Spleen (tissue), 11 donors: ENCODE results near the gene FNDC1. TPM values are rescaled to one million over a fixed set of nuclear protein-coding genes. Genes with fewer than 3 reads are reported as not detected.

Experiments
- DNase-seq: peaks from one replicate; pipeline ENCODE4 v3.0.0-alpha.2; 2020
- H3K27ac ChIP-seq, 8 donors: fragments of 200-600 bp; sonication (generic) in 7 of 8; 1 replicate in 4 of 8; 2 replicates in 4 of 8; pipeline versions ENCODE4 v1.5.0 to v1.8.0; 2016 to 2021; ENCODE audit warnings: inconsistent platforms in 4 of 8, mild to moderate bottlenecking in 4 of 8, moderate library complexity in 1 of 8
- H3K27me3 ChIP-seq, 7 donors: fragments of 200-600 bp; sonication (generic) in 6 of 7; replicated peaks in 1 of 7; 1 replicate in 4 of 7; 2 replicates in 3 of 7; pipeline versions ENCODE4 v1.5.0 to v1.8.0; 2016 to 2021; ENCODE audit warnings: inconsistent platforms in 3 of 7, mild to moderate bottlenecking in 1 of 7
- H3K36me3 ChIP-seq, 6 donors: fragments of 200-600 bp; sonication (generic) in 5 of 6; 1 replicate in 4 of 6; 2 replicates in 2 of 6; pipeline versions ENCODE4 v1.5.0 to v1.8.0; 2016 to 2021; ENCODE audit warnings: inconsistent platforms in 2 of 6
- H3K4me1 ChIP-seq, 6 donors: fragments of 200-600 bp; sonication (generic) in 5 of 6; 1 replicate in 3 of 6; 2 replicates in 3 of 6; pipeline versions ENCODE4 v1.5.0 to v1.8.0; 2016 to 2021; ENCODE audit warnings: inconsistent platforms in 3 of 6
- H3K4me3 ChIP-seq, 8 donors: fragments of 200-600 bp; sonication (generic) in 7 of 8; 1 replicate in 4 of 8; 2 replicates in 4 of 8; pipeline versions ENCODE4 v1.5.0 to v1.8.0; 2016 to 2021; ENCODE audit warnings: inconsistent platforms in 4 of 8, mild to moderate bottlenecking in 4 of 8, moderate library complexity in 2 of 8
- H3K9me3 ChIP-seq, 8 donors: fragments of 200-600 bp; sonication (generic) in 7 of 8; 1 replicate in 4 of 8; 2 replicates in 4 of 8; pipeline versions ENCODE4 v1.5.0 to v1.8.0; 2016 to 2021; ENCODE audit warnings: inconsistent platforms in 4 of 8
- CTCF ChIP-seq, 11 experiments: fragments of 200-600 bp in 7 of 11; fragments of 450-650 bp in 4 of 11; sonication (generic) in 4 of 11; IDR thresholded peaks in 8 of 11; conservative IDR thresholded peaks in 3 of 11; 1 replicate in 7 of 11; 2 replicates in 4 of 11; pipeline versions ENCODE4 v1.4.0 to v1.8.0; 2016 to 2021; ENCODE audit warnings: antibody characterized with exemption in 11 of 11, inconsistent platforms in 4 of 11, mild to moderate bottlenecking in 1 of 11
- POLR2A ChIP-seq, 3 donors: fragments of 450-650 bp; IDR thresholded peaks; one replicate each; pipeline ENCODE4 v1.5.1; 2017; ENCODE audit warnings: antibody characterized with exemption in 3 of 3, mild to moderate bottlenecking in 1 of 3
- POLR2AphosphoS5 ChIP-seq, 3 donors: sonication (generic); formaldehyde crosslinking; IDR thresholded peaks; one replicate each; pipeline ENCODE4 v1.5.1; 2017; ENCODE audit warnings: antibody characterized with exemption in 3 of 3
- WGBS, 5 donors: extraction: QIAGEN DNeasy Blood & Tissue Kit in 3 of 5; methylation state at CpG; one replicate each; pipeline versions ENCODE4 v1.1.5 to v1.1.7; 2013 to 2018; 5-methylcytosine and 5-hydroxymethylcytosine counted together
- intact Hi-C: fragments of 100-400 bp; cut with DNase I; formaldehyde crosslinking; loops from one replicate; pipeline ENCODE4 v1.15.0; 2023; ENCODE audit warnings: low total_unique reads
- polyA plus RNA-seq, 3 donors: library from polyadenylated mRNA; stranded (reverse); fragments of 200-250 nt; gene quantifications; one replicate each; pipeline ENCODE4 v1.2.1, GENCODE V29; 2013
- total RNA-seq, 7 donors: library from RNA; depleted of rRNA in 3 of 7; stranded (reverse); fragments of >200 nt in 3 of 7; fragmentation: NEBNext Ultra II Directional in 4 of 7; extraction: Animal tissue kit (Norgen Biotek cat#: 25700) in 4 of 7; gene quantifications; one replicate each; pipeline versions ENCODE4 v1.1.0 to v1.2.1, GENCODE V29; 2016 to 2021
- donor health status: healthy with polysubstance abuse.
- donor health status: DM: no; HTN: no; CAD: no; lungs with moderate emphysema.
- donor health status: DM: no; HTN: no; CAD: no.
- donor health status: Bipolar disorder and iron deficiency.
- donor health status: healthy.
- donor health status: DM: no; HTN: no; CAD: no.
- donor health status: DM: yes; HTN: yes; CAD: no.

FNDC1 gene
- total and polyA plus RNA-seq, 10 donors, result 0.03 to 1.2 (median 0.29) TPM

GRCh38 chr6:159128978-159129377 is 40.2 kb upstream of the FNDC1 start:
- intact Hi-C loops, result no loop called here
- TF ChIP-seq CTCF (IDR thresholded peaks at IDR 0.05 in 8 of 11, conservative IDR thresholded peaks at IDR 0.05 in 3 of 11) (no peak), POLR2A (IDR thresholded peaks at IDR 0.05) (no peak), POLR2AphosphoS5 (IDR thresholded peaks at IDR 0.05) (no peak)
- no peaks in the 10 kb centered on the region for H3K36me3 ChIP-seq
- H3K27me3 ChIP-seq, result no peaks in the 10 kb centered on the region
- no peak for DNase-seq
- H3K4me1 ChIP-seq, result peaks cover 0 to 25% (median 20%) of the 10 kb centered on the region in 6 donors
- 95 to 99% (median 97%) methylated on average over 30 of the region's 30 CpGs for WGBS, 5 donors
- H3K4me3 ChIP-seq, result no peak overlapping the region
- H3K27ac ChIP-seq, result no peak overlapping the region
- H3K9me3 ChIP-seq, result no peaks in the 10 kb centered on the region

GRCh38 chr6:159130846-159131245 is 38.4 kb upstream of the FNDC1 start:
- peaks cover 0 to 38% (median 25%) of the 10 kb centered on the region in 6 donors for H3K4me1 ChIP-seq
- H3K4me3 ChIP-seq, result no peak overlapping the region
- no peaks in the 10 kb centered on the region for H3K36me3 ChIP-seq
- H3K27ac ChIP-seq, result no peak overlapping the region
- TF ChIP-seq POLR2A (IDR thresholded peaks at IDR 0.05) (no peak), POLR2AphosphoS5 (IDR thresholded peaks at IDR 0.05) (no peak), CTCF (IDR thresholded peaks at IDR 0.05 in 8 of 11, conservative IDR thresholded peaks at IDR 0.05 in 3 of 11) (no peak)
- 89 to 95% (median 93%) methylated on average over 9 to 11 of the region's 11 CpGs for WGBS, 5 donors
- H3K9me3 ChIP-seq, result no peaks in the 10 kb centered on the region
- no peaks in the 10 kb centered on the region for H3K27me3 ChIP-seq
- intact Hi-C loops, result loop anchor here (10.0 kb wide), 1 partner anchor 126 kb away; the partner anchor contains the start of gene RSPH3
- DNase-seq, result no peak

- intact Hi-C loops, result loop anchor here (10.0 kb wide), 1 partner anchor 127 kb away; the partner anchor contains the start of gene RSPH3
- 77 to 85% (median 81%) methylated on average over 6 of the region's 6 CpGs for WGBS, 5 donors
These were observed 37.5 kb upstream of the FNDC1 start for GRCh38 chr6:159131709-159132108.

DNA sequence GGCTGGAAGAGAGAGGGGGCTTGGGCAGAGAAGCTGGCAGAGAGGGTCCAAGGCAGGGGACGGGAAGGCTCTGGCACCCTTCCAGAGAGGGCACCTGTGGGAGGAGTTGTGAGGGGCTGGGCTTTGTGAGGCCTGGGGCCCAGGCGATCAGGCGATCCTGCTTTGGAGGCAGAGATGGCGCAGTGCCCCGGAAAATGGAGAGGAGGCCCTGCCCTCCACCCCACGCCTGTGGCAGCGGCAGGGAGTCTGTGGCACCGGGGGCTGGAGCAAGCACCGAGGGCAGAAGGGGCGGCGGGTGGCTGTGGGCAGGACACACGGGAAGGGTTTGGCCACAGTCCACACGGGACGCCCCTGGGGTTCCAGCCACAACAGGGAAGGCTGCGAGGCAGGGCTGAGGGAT is 36.5 kb upstream of the FNDC1 start:
- H3K36me3 ChIP-seq, result no peaks in the 10 kb centered on the region
- H3K27ac ChIP-seq, result no peak overlapping the region
- intact Hi-C loops, result loop anchor here (10.0 kb wide), 1 partner anchor 128 kb away; the partner anchor contains the start of gene RSPH3
- DNase-seq, result no peak
- H3K4me3 ChIP-seq, result no peak overlapping the region
- H3K27me3 ChIP-seq, result no peaks in the 10 kb centered on the region
- H3K4me1 ChIP-seq, result peaks cover 0 to 19% (median 9%) of the 10 kb centered on the region in 6 donors
- 85 to 92% (median 87%) methylated on average over 14 to 15 of the region's 15 CpGs for WGBS, 5 donors
- H3K9me3 ChIP-seq, result no peaks in the 10 kb centered on the region
- TF ChIP-seq POLR2AphosphoS5 (IDR thresholded peaks at IDR 0.05) (no peak), POLR2A (IDR thresholded peaks at IDR 0.05) (no peak), CTCF (IDR thresholded peaks at IDR 0.05 in 8 of 11, conservative IDR thresholded peaks at IDR 0.05 in 3 of 11) (no peak)

More at GRCh38 chr6:159131709-159132108, 37.5 kb upstream of the FNDC1 start:
- Histone ChIP-seq H3K4me3 (no peak overlapping the region), H3K27ac (no peak overlapping the region), H3K27me3 (no peaks in the 10 kb centered on the region), H3K4me1 (peaks cover 0 to 29% (median 18%) of the 10 kb centered on the region in 6 donors), H3K9me3 (no peaks in the 10 kb centered on the region), H3K36me3 (no peaks in the 10 kb centered on the region)
- no peak for DNase-seq
- no peak for TF ChIP-seq POLR2AphosphoS5 (IDR thresholded peaks at IDR 0.05)
- TF ChIP-seq POLR2A (IDR thresholded peaks at IDR 0.05), result no peak
- TF ChIP-seq CTCF (IDR thresholded peaks at IDR 0.05 in 8 of 11, conservative IDR thresholded peaks at IDR 0.05 in 3 of 11), result no peak
